Measurements from ENCODE around the gene CTNNBIP1. TPM values are rescaled to one million over a fixed set of nuclear protein-coding genes. Genes with fewer than 3 reads are reported as not detected.

Gene CTNNBIP1
- total and polyA plus RNA-seq, 3 donors from 2014 or later: 45.3 to 60.8 (median 48.1) TPM

DNA sequence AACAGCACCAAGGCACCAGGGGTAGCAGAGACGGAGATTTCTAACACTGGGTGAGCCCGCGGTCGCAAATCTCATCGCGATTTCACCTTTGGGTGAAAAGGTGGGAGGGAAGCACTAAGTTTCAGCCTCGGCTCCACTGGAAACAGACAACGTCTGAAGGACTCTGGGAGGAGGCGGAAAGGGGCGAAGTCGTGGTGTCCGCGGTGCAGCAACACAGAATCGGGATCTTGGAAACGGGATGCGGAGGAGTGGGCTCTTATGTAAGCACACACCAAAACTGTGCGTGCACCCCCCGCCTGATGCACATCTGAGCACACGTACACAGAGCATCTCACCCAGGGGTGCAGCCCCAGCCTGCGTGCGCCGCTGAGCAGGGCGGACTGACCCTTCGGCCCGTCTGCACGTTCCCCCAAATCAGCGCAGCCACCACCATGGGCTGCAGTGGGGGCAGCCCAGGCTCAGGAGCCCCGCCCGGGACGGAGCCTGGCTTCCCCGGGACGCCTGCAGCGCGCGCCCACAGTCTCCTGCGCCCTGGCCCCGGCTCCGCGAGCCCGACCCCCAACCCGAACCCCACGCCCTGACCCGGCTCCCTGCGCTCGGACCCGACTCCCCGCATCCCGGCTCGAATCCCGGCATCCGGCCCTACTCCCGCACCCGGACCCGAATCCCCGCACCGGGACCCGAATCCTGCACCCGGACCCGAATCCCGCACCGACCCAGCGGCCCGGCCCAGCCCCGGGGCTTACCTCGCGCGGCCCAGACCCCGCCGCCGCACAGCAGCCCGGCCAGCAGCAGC is 87.0 kb downstream of the CTNNBIP1 start:
- intact Hi-C loops (cut with DNase I; ENCODE audit: low total_unique reads): no loop called here

DNA sequence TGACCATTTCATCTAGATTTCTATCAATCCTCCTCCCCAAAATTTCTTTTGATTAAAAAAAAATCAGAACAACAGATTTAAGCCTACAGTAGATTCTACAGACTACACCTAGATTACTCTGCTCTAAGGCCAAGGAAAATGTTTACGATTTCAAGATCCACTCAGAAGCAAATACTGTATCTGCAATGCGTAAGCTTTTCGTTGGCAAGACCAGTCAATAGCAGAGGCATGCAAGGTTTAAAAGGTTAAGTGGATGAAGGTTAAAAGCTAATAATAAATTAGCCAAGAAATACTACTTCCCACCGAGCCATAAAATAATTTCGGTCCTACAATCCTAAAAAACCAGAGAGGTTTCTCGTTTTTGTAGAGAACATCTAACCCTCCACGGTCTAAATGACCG is 87.6 kb downstream of the CTNNBIP1 start:
- intact Hi-C loops (cut with DNase I; ENCODE audit: low total_unique reads): no loop called here
- 3% methylated on average over 8 of the region's 8 CpGs for WGBS, 2 donors
- no peak overlapping the region for H3K27ac ChIP-seq

More for the DNA sequence above, 87.0 kb downstream of the CTNNBIP1 start:
- Histone ChIP-seq H3K36me3 (ENCODE audit: low read depth, missing control alignments) (no peaks in the 10 kb centered on the region), H3K4me1 (peaks cover 18% of the 10 kb centered on the region), H3K9me3 (no peaks in the 10 kb centered on the region), H3K4me3 (peak overlapping the region; percentile 84 to 89), H3K27me3 (no peaks in the 10 kb centered on the region), H3K27ac (peak overlapping the region; percentile 72 to 90)
- TF ChIP-seq, protein P1, sequence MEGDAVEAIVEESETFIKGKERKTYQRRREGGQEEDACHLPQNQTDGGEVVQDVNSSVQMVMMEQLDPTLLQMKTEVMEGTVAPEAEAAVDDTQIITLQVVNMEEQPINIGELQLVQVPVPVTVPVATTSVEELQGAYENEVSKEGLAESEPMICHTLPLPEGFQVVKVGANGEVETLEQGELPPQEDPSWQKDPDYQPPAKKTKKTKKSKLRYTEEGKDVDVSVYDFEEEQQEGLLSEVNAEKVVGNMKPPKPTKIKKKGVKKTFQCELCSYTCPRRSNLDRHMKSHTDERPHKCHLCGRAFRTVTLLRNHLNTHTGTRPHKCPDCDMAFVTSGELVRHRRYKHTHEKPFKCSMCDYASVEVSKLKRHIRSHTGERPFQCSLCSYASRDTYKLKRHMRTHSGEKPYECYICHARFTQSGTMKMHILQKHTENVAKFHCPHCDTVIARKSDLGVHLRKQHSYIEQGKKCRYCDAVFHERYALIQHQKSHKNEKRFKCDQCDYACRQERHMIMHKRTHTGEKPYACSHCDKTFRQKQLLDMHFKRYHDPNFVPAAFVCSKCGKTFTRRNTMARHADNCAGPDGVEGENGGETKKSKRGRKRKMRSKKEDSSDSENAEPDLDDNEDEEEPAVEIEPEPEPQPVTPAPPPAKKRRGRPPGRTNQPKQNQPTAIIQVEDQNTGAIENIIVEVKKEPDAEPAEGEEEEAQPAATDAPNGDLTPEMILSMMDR (IDR thresholded peaks at IDR 0.05): no peak
- TF ChIP-seq POLR2A (IDR thresholded peaks at IDR 0.05): no peak
- peak; percentile 35 for DNase-seq
- WGBS, 2 donors: 0% methylated on average over 10 to 57 of the region's 71 CpGs

DNA sequence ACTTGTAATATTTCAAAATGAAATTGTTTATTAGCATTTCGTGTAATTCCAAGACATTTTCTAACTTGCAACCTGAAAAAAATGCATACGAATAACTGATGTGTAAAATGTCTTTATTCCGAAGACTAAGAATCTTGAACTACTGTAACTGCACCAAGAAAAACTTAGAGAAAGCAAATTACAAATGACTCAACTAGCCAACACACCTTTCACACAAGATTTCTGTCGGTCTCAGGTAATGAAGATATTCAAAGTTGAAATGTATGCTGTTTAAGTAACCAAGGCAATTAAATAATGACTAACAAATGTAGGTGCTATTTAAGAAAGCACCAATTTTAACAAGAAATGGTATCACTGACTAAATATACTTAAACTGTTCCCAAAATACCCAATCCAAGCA is 88.4 kb downstream of the CTNNBIP1 start:
- DNase-seq: no peak
- Histone ChIP-seq H3K27me3 (no peaks in the 10 kb centered on the region), H3K4me3 (no peak overlapping the region), H3K36me3 (ENCODE audit: low read depth, missing control alignments) (no peaks in the 10 kb centered on the region), H3K27ac (no peak overlapping the region), H3K9me3 (no peaks in the 10 kb centered on the region), H3K4me1 (peaks cover 18% of the 10 kb centered on the region)
- TF ChIP-seq POLR2A (IDR thresholded peaks at IDR 0.05): no peak
- TF ChIP-seq, protein P1 (IDR thresholded peaks at IDR 0.05): no peak
- WGBS, 2 donors: 67 to 69% methylated on average over 4 of the region's 4 CpGs
- intact Hi-C loops (cut with DNase I; ENCODE audit: low total_unique reads): no loop called here

More for the DNA sequence above, 87.6 kb downstream of the CTNNBIP1 start:
- no peaks in the 10 kb centered on the region for H3K9me3 ChIP-seq
- H3K4me3 ChIP-seq: peak overlapping the region; percentile 84 to 89
- H3K36me3 ChIP-seq (ENCODE audit: low read depth, missing control alignments): no peaks in the 10 kb centered on the region
- no peak for DNase-seq
- TF ChIP-seq, protein P1 (IDR thresholded peaks at IDR 0.05): no peak
- TF ChIP-seq POLR2A (IDR thresholded peaks at IDR 0.05): no peak
- no peaks in the 10 kb centered on the region for H3K27me3 ChIP-seq
- peaks cover 18% of the 10 kb centered on the region for H3K4me1 ChIP-seq

DNA sequence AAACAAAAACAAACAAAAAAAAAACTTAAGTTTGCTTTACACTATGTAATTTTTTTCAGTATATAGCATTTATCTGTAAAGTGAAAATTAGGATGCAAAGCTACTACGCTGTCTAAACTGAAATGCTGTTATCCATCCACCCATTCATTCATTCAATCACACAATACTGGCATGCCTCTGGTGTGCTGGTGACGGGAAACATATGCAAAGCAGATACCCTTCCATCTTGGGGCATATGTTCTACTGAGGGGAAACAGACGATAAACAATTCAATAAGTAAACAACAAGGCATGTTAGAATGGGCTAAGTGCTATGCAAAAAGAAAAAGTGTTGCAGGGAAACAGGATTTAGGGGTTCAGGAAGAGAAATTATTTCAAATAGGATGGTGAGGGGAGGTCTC is 89.5 kb downstream of the CTNNBIP1 start:
- Histone ChIP-seq H3K27ac (no peak overlapping the region), H3K9me3 (no peaks in the 10 kb centered on the region), H3K36me3 (ENCODE audit: low read depth, missing control alignments) (no peaks in the 10 kb centered on the region), H3K4me1 (peaks cover 18% of the 10 kb centered on the region), H3K4me3 (no peak overlapping the region), H3K27me3 (no peaks in the 10 kb centered on the region)
- 82 to 84% methylated on average over 3 of the region's 3 CpGs for WGBS, 2 donors
- no peak for TF ChIP-seq POLR2A (IDR thresholded peaks at IDR 0.05)
- TF ChIP-seq, protein P1 (IDR thresholded peaks at IDR 0.05): no peak
- intact Hi-C loops (cut with DNase I; ENCODE audit: low total_unique reads): no loop called here
- no peak for DNase-seq

DNA sequence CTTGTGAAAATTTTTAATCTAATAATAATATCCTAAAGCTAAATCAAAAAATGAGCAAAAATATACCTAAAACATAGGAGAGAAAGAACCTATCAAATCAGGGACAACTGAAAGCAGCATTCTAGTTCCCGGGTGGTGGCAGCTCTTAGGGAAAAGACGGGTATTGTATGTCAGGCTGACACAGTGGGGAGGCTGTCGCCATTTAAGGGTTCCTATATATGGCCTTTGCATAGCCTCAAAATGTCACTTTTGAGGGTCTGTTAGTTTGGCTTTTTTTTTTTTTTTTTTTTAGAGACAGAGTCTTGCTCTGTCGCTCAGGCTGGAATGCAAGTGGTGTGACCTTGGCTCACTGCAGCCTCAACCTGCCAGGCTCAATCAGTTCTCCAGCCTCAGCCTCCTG is 92.3 kb downstream of the CTNNBIP1 start:
- no peak for DNase-seq
- Histone ChIP-seq H3K36me3 (ENCODE audit: low read depth, missing control alignments) (no peaks in the 10 kb centered on the region), H3K9me3 (no peaks in the 10 kb centered on the region), H3K4me3 (no peak overlapping the region), H3K27me3 (no peaks in the 10 kb centered on the region), H3K4me1 (peaks cover 4% of the 10 kb centered on the region), H3K27ac (no peak overlapping the region)
- TF ChIP-seq, protein P1 (IDR thresholded peaks at IDR 0.05): no peak
- TF ChIP-seq POLR2A (IDR thresholded peaks at IDR 0.05): no peak
- intact Hi-C loops (cut with DNase I; ENCODE audit: low total_unique reads): no loop called here
- 81 to 91% methylated on average over 4 of the region's 4 CpGs for WGBS, 2 donors

Data from testis (tissue), 3 donors.